NCI-H2196 (cell line): ENCODE measurements around the gene LINGO4.

Experiments used
- DNase-seq: peaks from one replicate; lab custom pipeline; 2025; ENCODE audit not compliant: unreplicated experiment; lab: John Stamatoyannopoulos, UW

Gene LINGO4

GRCh38 chr1:151814971-151815545 is 9.8 kb upstream of the LINGO4 start:
- no peak for DNase-seq

DNA sequence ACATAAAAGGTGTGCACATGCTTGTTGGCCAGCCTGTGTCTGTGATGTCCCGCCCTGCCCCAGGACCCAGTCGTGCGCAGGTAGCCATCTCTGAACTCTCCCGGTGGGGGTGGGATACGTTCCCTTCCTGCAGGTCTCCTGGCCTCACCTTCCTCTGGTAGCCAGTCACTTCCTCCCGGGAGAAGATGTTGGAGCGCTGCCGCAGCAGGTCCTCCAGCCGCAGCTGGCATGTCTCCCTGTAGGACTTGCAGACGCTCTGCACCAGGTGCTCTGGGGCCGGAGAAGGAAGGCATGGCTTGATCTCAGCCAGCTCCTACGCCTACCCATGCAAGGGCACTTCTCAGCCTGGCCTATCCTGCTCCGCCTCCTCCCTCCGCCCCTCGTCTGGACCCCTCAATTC is 9.2 kb upstream of the LINGO4 start:
- DNase-seq, result no peak

- DNase-seq, result no peak
Observed at GRCh38 chr1:151813271-151813977, 8.2 kb upstream of the LINGO4 start.

DNA sequence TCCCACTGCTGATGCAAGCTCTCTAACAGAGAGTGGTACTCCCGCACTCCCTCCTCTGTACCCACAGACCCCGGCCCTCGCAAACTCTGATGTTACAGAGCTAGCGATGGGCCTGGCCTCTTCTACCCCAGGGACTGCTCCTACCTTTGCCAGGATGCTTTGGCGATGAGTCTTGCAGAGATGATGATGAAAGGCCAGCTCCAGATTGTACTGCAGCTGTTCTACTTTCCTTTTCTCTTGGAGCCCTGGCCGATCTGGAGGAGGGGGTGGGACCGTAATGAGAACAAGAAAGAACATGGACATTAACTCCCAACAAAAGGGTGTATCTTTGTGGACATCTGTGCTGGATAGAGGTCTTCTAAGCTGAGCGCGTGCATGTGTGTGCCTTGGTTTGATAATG is 6.0 kb upstream of the LINGO4 start:
- no peak for DNase-seq

- DNase-seq, result no peak
Observed at GRCh38 chr1:151809985-151810556, 4.9 kb upstream of the LINGO4 start.

DNA sequence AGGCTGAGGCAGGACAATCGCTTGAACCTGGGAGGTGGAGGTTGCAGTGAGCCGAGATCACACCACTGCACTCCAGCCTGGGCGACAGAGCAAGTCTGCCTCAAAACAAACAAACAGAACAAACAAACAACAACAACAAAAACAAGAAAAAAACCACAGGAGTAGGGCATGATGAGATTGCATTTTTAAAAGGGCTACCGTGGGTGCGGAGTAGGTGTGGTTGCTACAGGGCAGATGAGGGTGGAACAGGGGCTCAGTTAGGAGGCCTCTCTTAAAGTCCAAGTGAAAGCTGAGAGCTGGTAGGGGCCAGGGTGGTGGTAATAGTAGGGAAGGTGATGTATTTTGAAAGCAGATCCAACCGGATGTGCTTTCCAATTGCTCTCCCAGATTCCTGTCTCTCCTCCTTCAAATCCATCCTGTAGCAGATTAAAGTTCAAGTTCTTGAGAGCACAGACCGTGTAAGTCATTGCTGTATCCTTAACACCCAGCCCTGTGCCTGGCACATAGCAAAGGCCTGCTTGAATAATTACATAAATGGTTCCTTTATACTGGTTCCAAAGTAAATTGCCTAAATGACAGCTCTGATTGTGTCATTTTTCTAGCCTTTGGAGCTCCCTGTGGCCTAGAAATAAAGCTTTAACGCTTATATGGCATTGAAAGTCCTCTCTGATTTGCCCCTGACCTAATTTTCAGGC is 4.2 kb upstream of the LINGO4 start:
- DNase-seq, result no peak

DNA sequence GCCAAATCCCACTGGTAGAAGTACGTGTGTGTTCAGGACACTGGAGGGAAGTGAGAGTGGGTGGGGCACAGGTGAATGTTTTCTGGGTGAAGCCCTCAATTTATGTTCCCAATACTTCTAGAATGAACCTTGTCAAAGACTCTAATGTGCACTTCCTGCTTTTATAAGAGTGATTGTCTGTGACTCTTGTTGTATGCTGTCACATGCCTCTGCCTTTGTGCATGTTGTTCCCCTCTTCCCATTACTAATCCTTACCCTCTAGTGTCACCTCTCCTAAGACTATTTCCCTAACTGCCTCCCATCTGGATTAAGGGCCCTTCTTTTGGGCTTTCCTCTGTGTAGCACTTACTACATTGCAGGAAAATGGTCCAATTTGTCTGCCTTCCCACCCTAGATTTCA is 2.5 kb upstream of the LINGO4 start:
- DNase-seq, result no peak

DNA sequence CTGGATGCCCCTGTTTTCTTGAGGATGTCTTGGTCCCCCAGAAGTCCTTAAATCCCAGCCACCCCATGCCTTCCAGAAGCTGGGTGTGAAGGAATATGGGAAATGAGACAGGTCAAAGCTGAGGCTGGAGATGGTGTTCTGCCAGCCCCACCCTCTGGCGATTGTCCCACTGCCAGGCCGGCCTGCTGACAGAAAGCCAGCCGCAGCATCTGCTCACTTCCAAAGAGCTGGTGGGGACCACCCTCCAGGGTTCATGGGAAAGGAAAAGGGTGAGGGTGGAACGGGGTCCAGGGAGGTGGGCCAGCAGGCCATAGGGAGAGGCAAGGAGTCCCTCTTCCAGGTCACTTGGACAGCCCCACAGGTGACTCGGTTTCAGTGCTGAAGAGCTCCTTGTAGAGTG is 1.9 kb upstream of the LINGO4 start:
- DNase-seq, result no peak

DNA sequence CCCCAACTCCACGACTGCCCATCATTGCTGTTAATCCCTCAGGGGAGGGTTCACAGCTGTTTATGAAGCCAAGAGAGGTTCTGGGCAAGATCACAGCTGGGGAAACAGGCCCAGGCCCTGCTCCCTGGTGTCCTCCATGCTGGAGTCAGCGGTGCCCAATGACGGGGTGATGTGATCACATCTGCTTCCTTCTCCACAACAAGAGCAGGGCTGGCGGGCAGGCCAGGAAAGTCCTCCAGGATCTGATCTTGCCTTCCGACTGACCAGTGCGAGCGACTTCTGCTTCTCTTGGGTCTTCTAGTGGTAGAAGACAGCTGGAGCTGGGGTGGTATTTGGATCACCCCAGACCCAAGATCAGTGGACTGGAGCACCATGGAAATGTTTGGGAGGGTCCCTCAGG is 951 bp upstream of the LINGO4 start:
- DNase-seq, result no peak

DNA sequence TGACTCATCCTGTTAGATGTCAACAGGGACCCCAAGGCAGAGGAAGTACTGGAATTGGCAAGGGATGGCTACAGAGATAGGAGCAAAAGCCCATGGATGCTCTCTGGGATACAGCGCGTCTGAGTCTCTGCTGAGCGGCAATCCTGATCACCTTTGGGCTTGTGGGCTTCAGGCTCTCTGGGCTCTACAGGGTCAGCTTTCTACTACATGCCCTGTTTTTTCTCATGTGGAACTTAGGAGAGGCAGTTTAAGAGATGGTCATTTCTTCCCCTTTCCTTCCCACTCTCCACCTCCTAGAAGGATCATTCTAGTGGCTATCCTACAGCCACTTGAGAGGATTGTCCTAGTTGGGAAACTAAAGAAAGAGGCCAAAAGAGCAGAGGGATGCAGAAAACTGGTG is 1.3 kb downstream of the LINGO4 start:
- no peak for DNase-seq

- DNase-seq, result no peak
Observed at GRCh38 chr1:151803164-151803563, 2.1 kb downstream of the LINGO4 start.

GRCh38 chr1:151802372-151802771 is 2.8 kb downstream of the LINGO4 start:
- no peak for DNase-seq

DNA sequence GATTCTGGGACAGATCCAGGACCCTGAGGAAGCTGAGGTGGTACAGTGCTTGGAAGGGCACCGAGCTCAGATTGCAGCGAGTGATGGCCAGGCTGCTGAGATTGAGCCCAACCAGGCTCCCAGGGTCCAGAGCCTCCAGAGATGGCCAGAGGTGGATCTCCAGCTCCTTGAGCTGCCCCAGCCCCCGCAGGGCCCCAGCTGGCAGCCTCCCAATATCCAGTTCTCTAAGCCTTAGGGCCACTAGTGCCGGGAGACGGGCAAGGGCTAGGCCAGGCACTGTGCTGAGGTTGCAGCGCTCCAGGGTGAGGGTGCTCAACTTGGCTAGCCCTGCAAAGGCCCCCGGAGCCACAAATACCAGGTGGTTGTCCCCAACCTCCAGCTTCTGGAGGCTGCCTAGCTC is 3.4 kb downstream of the LINGO4 start:
- DNase-seq, result no peak

- no peak for DNase-seq
Observed at GRCh38 chr1:151801310-151801820, 3.9 kb downstream of the LINGO4 start.

GRCh38 chr1:151800830-151801229 is 4.4 kb downstream of the LINGO4 start:
- DNase-seq, result no peak

DNA sequence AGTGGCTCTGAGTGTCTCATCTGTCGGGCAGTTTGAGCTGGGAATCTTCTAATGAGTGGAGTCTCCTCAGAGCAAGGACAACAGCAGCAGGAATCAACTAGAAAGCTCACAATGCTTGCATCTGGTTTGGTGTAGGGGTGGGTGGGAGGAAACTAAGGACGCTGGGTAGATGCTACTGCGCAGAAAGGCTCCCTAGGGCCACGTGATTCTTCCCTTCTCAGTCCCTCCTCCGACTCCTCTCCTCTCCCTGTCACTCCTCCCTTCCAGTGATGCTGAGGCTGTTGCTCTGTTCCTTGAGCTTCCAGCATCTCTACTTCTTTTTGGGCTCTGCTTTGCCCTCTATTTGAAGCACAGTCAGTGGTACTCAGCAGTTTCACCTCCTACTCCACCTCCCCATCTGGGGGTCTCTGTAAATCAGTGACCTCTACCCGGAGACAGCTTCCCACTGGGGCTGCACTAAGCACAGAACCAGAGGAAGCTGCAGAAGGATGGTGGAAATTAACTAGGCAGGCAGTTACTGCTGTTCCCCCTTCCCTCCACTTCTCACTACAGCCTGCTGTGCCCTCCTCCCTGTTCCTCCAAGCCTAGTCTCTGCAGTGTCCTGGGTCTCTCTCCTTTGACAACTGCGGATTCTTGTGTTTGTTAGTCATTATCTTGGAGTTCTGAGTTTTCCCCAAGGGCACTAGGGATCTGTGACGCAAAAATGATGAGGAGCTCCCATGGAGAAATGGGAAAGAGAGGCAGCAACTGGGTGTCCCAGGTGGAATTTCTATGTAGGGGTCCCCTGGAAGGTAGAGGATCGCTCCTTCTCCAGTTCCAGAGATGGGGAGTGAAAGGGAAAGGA is 5.8 kb downstream of the LINGO4 start:
- no peak for DNase-seq

DNA sequence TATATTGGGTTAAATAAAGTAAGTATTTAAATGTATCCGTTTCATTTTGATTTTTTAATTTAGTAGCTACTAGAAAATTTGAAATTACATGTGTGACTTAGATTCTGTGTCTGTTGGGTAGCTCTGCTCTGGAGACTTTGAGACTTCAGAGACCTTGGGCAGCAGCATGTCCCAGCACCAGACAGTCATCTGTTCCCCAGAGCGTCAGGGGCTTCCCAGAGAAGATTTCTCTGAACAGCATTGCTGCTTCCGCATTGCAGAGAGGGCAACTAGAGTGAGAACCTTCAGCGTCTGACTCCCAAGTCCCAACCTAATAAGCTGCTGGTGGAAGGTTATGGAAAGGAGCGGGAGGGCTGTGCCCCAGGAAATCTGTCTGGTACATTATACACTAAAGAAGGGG is 6.6 kb downstream of the LINGO4 start:
- DNase-seq, result no peak

GRCh38 chr1:151790940-151791651 is 14.1 kb downstream of the LINGO4 start:
- no peak for DNase-seq

DNA sequence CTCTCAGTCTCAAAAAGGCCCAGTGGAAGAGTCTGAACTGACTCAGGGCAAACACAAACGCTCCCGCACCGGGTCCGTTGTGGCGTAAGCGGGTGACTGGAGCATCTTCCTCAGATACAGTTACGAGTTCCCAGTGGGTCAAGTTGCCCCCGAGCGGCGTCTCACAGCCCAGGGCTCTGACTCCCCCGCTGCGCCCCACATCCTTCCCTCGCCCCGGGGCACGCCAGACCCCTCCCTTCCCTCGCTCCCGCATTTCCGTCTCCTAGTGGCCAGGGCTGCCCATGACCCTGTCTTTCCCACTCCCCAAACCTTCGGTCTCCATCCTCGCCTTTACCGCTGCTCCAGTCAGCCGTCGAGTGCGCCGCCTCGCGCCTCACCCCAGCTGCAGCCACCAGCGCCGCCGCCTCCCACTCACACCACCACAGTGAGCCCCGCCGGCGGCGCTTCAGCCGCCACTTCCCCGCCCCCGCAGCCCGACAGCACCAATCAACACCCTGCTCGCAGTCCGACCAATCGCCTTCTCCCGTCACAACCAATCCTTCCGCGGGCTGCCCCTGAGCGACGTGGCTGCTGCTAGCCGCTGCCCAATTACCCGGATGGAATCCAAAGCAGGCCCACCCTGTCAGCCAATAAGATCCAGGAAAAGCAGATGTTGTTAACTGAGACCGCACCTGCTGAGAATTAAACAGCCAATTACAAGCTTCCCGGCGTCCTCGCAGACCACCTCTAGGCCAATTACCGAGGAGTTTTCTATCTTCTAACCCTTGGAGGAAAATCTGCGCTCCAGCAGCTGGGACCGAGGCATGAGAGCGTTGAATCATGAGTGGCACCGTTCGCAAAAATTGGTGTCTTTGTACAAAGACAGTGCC is 14.9 kb downstream of the LINGO4 start, which contains the start of gene TDRKH:
Gene TDRKH (minus strand): TSS at position 430 of the 869 bp plus-strand sequence. CDS start 7,478 bp downstream, outside the sequence.
- DNase-seq, result peak; percentile 97
